ENCODE data around the gene SLC25A29. TPM values are rescaled to one million over a fixed set of nuclear protein-coding genes. Genes with fewer than 3 reads are reported as not detected.
A peak's percentile ranks its signal among the peaks of the same experiment; 100 is the strongest.

The SLC25A29 gene
- polyA plus RNA-seq: 11.1 to 46.2 TPM (median 16.3 TPM) in 3 replicates
- polyA plus RNA-seq (2011; ENCODE audit: low read depth): 6.3 TPM
- 6.2 and 13.2 TPM in 2 replicates for polyA plus RNA-seq (2011; cell fraction: cytosol; rRNA removed)
- 55.8 and 99.0 TPM in 2 replicates for polyA plus RNA-seq (2011; cell fraction: nucleus; rRNA removed)
- polyA plus RNA-seq (2012; ENCODE audit: low replicate concordance): 12.7 and 25.0 TPM in 2 replicates
- polyA minus RNA-seq: 10.3 to 19.7 TPM (median 17.5 TPM) in 3 replicates
- polyA minus RNA-seq (2011; cell fraction: cytosol; rRNA and poly(A)+ RNA removed): 30.7 TPM
- 23.7 and 29.2 TPM in 2 replicates for polyA minus RNA-seq (2011; cell fraction: nucleus; rRNA and poly(A)+ RNA removed)

- TF ChIP-seq CTCF (optimal IDR thresholded peaks at IDR 0.05 in 1 of 3, IDR thresholded peaks at IDR 0.05 in 1 of 3, conservative IDR thresholded peaks at IDR 0.05 in 1 of 3; ENCODE audit: extremely low read depth in 1 of 3, insufficient read depth in 2 of 3, low read length in 3 of 3): no peak
- no peak for TF ChIP-seq EZH2 (IDR thresholded peaks at IDR 0.05; ENCODE audit: low read length)
- FAIRE-seq (no peak), DNase-seq (ENCODE audit: low read depth, low spot score) (no peak)
- Histone ChIP-seq H3K4me2 (ENCODE audit: control insufficient read depth, extremely low read depth, insufficient read depth, low read depth, low read length) (peak within 1 kb of the TSS; percentile 92), H2AFZ (ENCODE audit: control insufficient read depth, low read length) (peak within 1 kb of the TSS; percentile 71), H3K9me3 (ENCODE audit: control insufficient read depth, low read depth, low read length) (no peaks in the 10 kb centered on the region), H3K27me3 (ENCODE audit: control insufficient read depth, extremely low read depth, insufficient read depth, low read length) (no peaks in the 10 kb centered on the region), H3K27ac (ENCODE audit: control insufficient read depth, insufficient read depth, low read length) (no peak within 1 kb of the TSS), H4K20me1 (ENCODE audit: control insufficient read depth, extremely low read depth, insufficient read depth, low read length) (no peaks in the 10 kb centered on the region), H3K4me1 (ENCODE audit: control insufficient read depth, extremely low read depth, insufficient read depth, low read length) (peaks cover 11% of the 10 kb centered on the region), H3K36me3 (ENCODE audit: control insufficient read depth in 2 of 2, extremely low read depth in 1 of 2, insufficient read depth in 2 of 2, low read length in 2 of 2) (no peaks in the 10 kb centered on the region), H3K4me3 (ENCODE audit: control insufficient read depth in 2 of 3, extremely low read depth in 1 of 3, insufficient read depth in 2 of 3, low read depth in 1 of 3, low read length in 3 of 3) (peak within 1 kb of the TSS; percentile 65 to 75 (median 69)), H3K9me1 (ENCODE audit: control insufficient read depth, extremely low read depth, insufficient read depth, low read length) (no peaks in the 10 kb centered on the region), H3K9ac (ENCODE audit: control insufficient read depth, extremely low read depth, insufficient read depth, low read length) (peak within 1 kb of the TSS; percentile 68), H3K79me2 (ENCODE audit: control insufficient read depth, insufficient read depth, low read length) (peaks cover 8% of the 10 kb centered on the region)
- dilution Hi-C loops (cut with MboI; ENCODE audit: extremely low pct_ligation_motif_present, low sequenced_read_pairs): no loop called here
Measured at GRCh38 chr14:100306101-100306997, at the start of gene SLC25A29. Gene SLC25A29 (minus strand): TSS chr14:100306444. CDS start chr14:100306232, 212 bp downstream.

- no peak for DNase-seq (ENCODE audit: low read depth, low spot score)
- Histone ChIP-seq H3K79me2 (ENCODE audit: control insufficient read depth, insufficient read depth, low read length) (no peaks in the 10 kb centered on the region), H3K36me3 (ENCODE audit: control insufficient read depth in 2 of 2, extremely low read depth in 1 of 2, insufficient read depth in 2 of 2, low read length in 2 of 2) (peaks cover 39 to 58% of the 10 kb centered on the region in 2 experiments), H3K4me3 (ENCODE audit: control insufficient read depth in 2 of 3, extremely low read depth in 1 of 3, insufficient read depth in 2 of 3, low read depth in 1 of 3, low read length in 3 of 3) (no peak overlapping the region), H3K9me3 (ENCODE audit: control insufficient read depth, low read depth, low read length) (no peaks in the 10 kb centered on the region), H3K27me3 (ENCODE audit: control insufficient read depth, extremely low read depth, insufficient read depth, low read length) (no peaks in the 10 kb centered on the region), H3K4me2 (ENCODE audit: control insufficient read depth, extremely low read depth, insufficient read depth, low read depth, low read length) (no peak overlapping the region), H2AFZ (ENCODE audit: control insufficient read depth, low read length) (no peak overlapping the region), H3K9ac (ENCODE audit: control insufficient read depth, extremely low read depth, insufficient read depth, low read length) (no peak overlapping the region), H3K9me1 (ENCODE audit: control insufficient read depth, extremely low read depth, insufficient read depth, low read length) (no peaks in the 10 kb centered on the region), H4K20me1 (ENCODE audit: control insufficient read depth, extremely low read depth, insufficient read depth, low read length) (no peaks in the 10 kb centered on the region), H3K4me1 (ENCODE audit: control insufficient read depth, extremely low read depth, insufficient read depth, low read length) (no peaks in the 10 kb centered on the region), H3K27ac (ENCODE audit: control insufficient read depth, insufficient read depth, low read length) (no peak overlapping the region)
- no peak for FAIRE-seq
- TF ChIP-seq CTCF (optimal IDR thresholded peaks at IDR 0.05 in 1 of 3, IDR thresholded peaks at IDR 0.05 in 1 of 3, conservative IDR thresholded peaks at IDR 0.05 in 1 of 3; ENCODE audit: extremely low read depth in 1 of 3, insufficient read depth in 2 of 3, low read length in 3 of 3): no peak
- no peak for TF ChIP-seq EZH2 (IDR thresholded peaks at IDR 0.05; ENCODE audit: low read length)
- dilution Hi-C loops (cut with MboI; ENCODE audit: extremely low pct_ligation_motif_present, low sequenced_read_pairs): no loop called here
Measured at GRCh38 chr14:100350986-100351385, 44.7 kb upstream of the SLC25A29 start.
